Glutamatergic neuron (in vitro differentiated cells): ENCODE measurements around the gene TCF12. TPM values are rescaled to one million over a fixed set of nuclear protein-coding genes. Genes with fewer than 3 reads are reported as not detected.

Experiments
- DNase-seq: peaks from one replicate; pipeline ENCODE4 v3.0.0; 2022
- H3K27ac Mint-ChIP-seq: one replicate; pipeline ENCODE4 v1.8.0; 2020; ENCODE audit warnings: mild to moderate bottlenecking, mixed read lengths, inconsistent platforms; ENCODE audit not compliant: unreplicated experiment
- H3K27me3 Mint-ChIP-seq: one replicate; pipeline ENCODE4 v1.8.0; 2020; ENCODE audit warnings: mild to moderate bottlenecking, moderate library complexity, mixed read lengths, inconsistent platforms; ENCODE audit not compliant: unreplicated experiment
- H3K36me3 Mint-ChIP-seq: one replicate; pipeline ENCODE4 v1.8.0; 2020; ENCODE audit warnings: mild to moderate bottlenecking, mixed read lengths, inconsistent platforms; ENCODE audit not compliant: unreplicated experiment
- H3K4me1 Mint-ChIP-seq: one replicate; pipeline ENCODE4 v1.8.0; 2020; ENCODE audit warnings: mild to moderate bottlenecking, low read depth, mixed read lengths, inconsistent platforms; ENCODE audit not compliant: unreplicated experiment
- H3K4me3 Mint-ChIP-seq: one replicate; pipeline ENCODE4 v1.8.0; 2020; ENCODE audit warnings: mild to moderate bottlenecking, mixed read lengths, inconsistent platforms; ENCODE audit not compliant: unreplicated experiment
- H3K9me3 Mint-ChIP-seq: one replicate; pipeline ENCODE4 v1.8.0; 2020; ENCODE audit warnings: mild to moderate bottlenecking, moderate library complexity, mixed read lengths, inconsistent platforms; ENCODE audit not compliant: unreplicated experiment
- CTCF ChIP-seq: fragments of 200-600 bp; sonication (generic); IDR thresholded peaks from one replicate; pipeline ENCODE4 v1.5.0; 2021; ENCODE audit not compliant: partially characterized antibody, unreplicated experiment
- long read RNA-seq: library from polyadenylated mRNA; unstranded; transcript quantifications from one replicate; pipeline ENCODE4 v2.0.0, GENCODE V29; 2020; ENCODE audit not compliant: unreplicated experiment
- total RNA-seq: library from RNA; stranded (reverse); fragmentation: NEBNext Ultra II Directional; extraction: Animal tissue kit (Norgen Biotek cat#: 25700); gene quantifications from one replicate; pipeline ENCODE4 v1.2.1, GENCODE V29; 2021; ENCODE audit not compliant: unreplicated experiment

TCF12 gene
- total RNA-seq, result 140 TPM
- long read RNA-seq, partial matches to known transcripts, result 7 of 16 reads
- long read RNA-seq, other reads (novel, unspliced or antisense), result 8 of 16 reads

GRCh38 chr15:56918046-56918938, at the start of gene TCF12:
Gene TCF12 (plus strand): TSS chr15:56918644. CDS start chr15:56919914, 1,270 bp downstream.
- Mint-ChIP-seq H3K36me3 (peaks cover 7% of the 10 kb centered on the region), H3K4me3 (peak within 1 kb of the TSS; percentile 89), H3K4me1 (peaks cover 10% of the 10 kb centered on the region), H3K9me3 (peaks cover 10% of the 10 kb centered on the region), H3K27ac (peak within 1 kb of the TSS; percentile 95), H3K27me3 (peaks cover 7% of the 10 kb centered on the region)
- DNase-seq, result peak; percentile 99
- no peak for TF ChIP-seq CTCF

DNA sequence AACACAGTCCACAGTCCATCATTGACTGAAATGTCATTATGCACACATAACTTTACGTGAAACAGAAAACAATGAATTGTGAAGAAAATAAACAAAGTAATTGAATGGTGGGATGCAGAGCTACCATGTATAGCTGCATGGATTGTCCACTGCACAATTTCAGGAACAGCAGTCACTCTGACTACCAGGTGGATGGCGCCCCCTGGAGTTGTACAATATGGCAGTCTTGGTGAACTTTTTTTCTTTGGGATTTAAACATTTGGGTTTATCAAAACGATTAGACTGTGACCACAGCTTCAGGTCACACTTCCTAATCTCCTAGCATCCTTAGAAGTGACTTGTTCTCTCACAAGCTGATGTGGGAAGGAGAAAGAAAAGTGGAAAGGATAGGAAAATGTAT, 48.9 kb upstream of the TCF12 start:
- DNase-seq, result peak; percentile 54
- H3K27ac Mint-ChIP-seq, result no peak overlapping the region
- no peaks in the 10 kb centered on the region for H3K36me3 Mint-ChIP-seq
- no peaks in the 10 kb centered on the region for H3K27me3 Mint-ChIP-seq
- no peaks in the 10 kb centered on the region for H3K9me3 Mint-ChIP-seq
- no peak overlapping the region for H3K4me3 Mint-ChIP-seq
- peak; percentile 56 for TF ChIP-seq CTCF
- H3K4me1 Mint-ChIP-seq, result no peaks in the 10 kb centered on the region

- Mint-ChIP-seq H3K4me3 (no peak overlapping the region), H3K9me3 (no peaks in the 10 kb centered on the region), H3K27ac (no peak overlapping the region), H3K27me3 (no peaks in the 10 kb centered on the region), H3K36me3 (no peaks in the 10 kb centered on the region), H3K4me1 (no peaks in the 10 kb centered on the region)
- no peak for DNase-seq
- TF ChIP-seq CTCF, result no peak
Observed at GRCh38 chr15:56871185-56871584, 47.3 kb upstream of the TCF12 start.

GRCh38 chr15:56871867-56872266, 46.6 kb upstream of the TCF12 start:
- Mint-ChIP-seq H3K27ac (no peak overlapping the region), H3K4me3 (no peak overlapping the region), H3K36me3 (no peaks in the 10 kb centered on the region), H3K9me3 (no peaks in the 10 kb centered on the region), H3K4me1 (no peaks in the 10 kb centered on the region), H3K27me3 (no peaks in the 10 kb centered on the region)
- DNase-seq, result no peak
- no peak for TF ChIP-seq CTCF
